A673 (cell line): ENCODE measurements around the gene TAL1. TPM values are rescaled to one million over a fixed set of nuclear protein-coding genes. Genes with fewer than 3 reads are reported as not detected.

ENCODE experiments used
- BruUV-seq: library from RNA; stranded (reverse); fragments of 400-500 nt; replicated peaks from 2 replicates; lab custom pipeline; 2021; lab: Mats Ljungman, UMichigan
- CTCF ChIA-PET: fragments of 300-600 bp; sonication (Branson Sonifier 250); formaldehyde crosslinking; loops from one replicate; lab custom pipeline; 2022; ENCODE audit warnings: antibody characterized with exemption; lab: Charles Lee
- POLR2A ChIA-PET: fragments of 300-600 bp; sonication (Branson Sonifier 250); formaldehyde crosslinking; loops from one replicate; lab custom pipeline; 2022; ENCODE audit warnings: antibody characterized with exemption; ENCODE audit not compliant: low non-redundant PET; lab: Charles Lee
- DNase-seq: peaks from one replicate; pipeline ENCODE4 v3.0.0-alpha.2; 2015; ENCODE audit warnings: low spot score
- H3K27ac ChIP-seq: fragments of 200-600 bp; sonication (generic); 2 replicates; pipeline ENCODE4 v1.5.1; 2016; ENCODE audit warnings: mixed run types, low read depth, mild to moderate bottlenecking, mixed read lengths, antibody characterized with exemption, low read length; ENCODE audit not compliant: poor library complexity, severe bottlenecking
- H3K27me3 ChIP-seq: fragments of 200-600 bp; sonication (generic); replicated peaks from 2 replicates; pipeline ENCODE4 v1.6.1; 2017; ENCODE audit warnings: mixed run types, low read depth, mild to moderate bottlenecking, mixed read lengths, antibody characterized with exemption, low read length; ENCODE audit not compliant: insufficient read depth, poor library complexity
- H3K36me3 ChIP-seq: fragments of 200-600 bp; sonication (generic); 2 replicates; pipeline ENCODE4 v1.6.1; 2016; ENCODE audit warnings: mixed run types, mild to moderate bottlenecking, mixed read lengths, antibody characterized with exemption, low read length; ENCODE audit not compliant: insufficient read depth, poor library complexity, severe bottlenecking
- H3K4me1 ChIP-seq: fragments of 200-600 bp; sonication (generic); 2 replicates; pipeline ENCODE4 v1.6.1; 2017; ENCODE audit warnings: mixed run types, mild to moderate bottlenecking, mixed read lengths, antibody characterized with exemption, low read length; ENCODE audit not compliant: insufficient read depth, poor library complexity, severe bottlenecking
- H3K4me3 ChIP-seq: fragments of 200-600 bp; sonication (generic); 2 replicates; pipeline ENCODE4 v1.5.1; 2016; ENCODE audit warnings: low read depth, mixed run types, mild to moderate bottlenecking, mixed read lengths, low read length; ENCODE audit not compliant: poor library complexity, severe bottlenecking
- H3K9me3 ChIP-seq: fragments of 200-600 bp; sonication (generic); 2 replicates; pipeline ENCODE4 v1.6.1; 2016; ENCODE audit warnings: mixed run types, low read depth, mild to moderate bottlenecking, mixed read lengths, antibody characterized with exemption, low read length; ENCODE audit not compliant: poor library complexity, severe bottlenecking
- CTCF ChIP-seq: fragments of 300-800, 200-600 bp; sonication (generic); conservative IDR thresholded peaks from 2 replicates; pipeline ENCODE4 v1.5.1; 2017; ENCODE audit warnings: low read depth, mild to moderate bottlenecking, antibody characterized with exemption, low read length, moderate library complexity, mixed read lengths
- EZH2 ChIP-seq: fragments of 200-600 bp; sonication (generic); IDR thresholded peaks from 2 replicates; pipeline ENCODE4 v1.6.1; 2017; ENCODE audit warnings: borderline replicate concordance, low read depth, mild to moderate bottlenecking, mixed read lengths, antibody characterized with exemption, low read length; ENCODE audit not compliant: poor library complexity, severe bottlenecking
- intact Hi-C: fragments of 100-400 bp; cut with micrococcal nuclease; formaldehyde crosslinking; loops from one replicate; pipeline ENCODE4 v1.10.0; 2022; ENCODE audit not compliant: unreplicated experiment
- total RNA-seq: library from RNA; stranded (reverse); gene quantifications from 2 replicates; pipeline ENCODE4 v1.2.3, GENCODE V29; 2021

Gene TAL1
- total RNA-seq, 1 experiment from 2014 or later: 0.11 TPM

GRCh38 chr1:47219001-47219400 lies 13.0 kb downstream of the TAL1 start:
- no peak overlapping the region for H3K27ac ChIP-seq
- DNase-seq: no peak
- no peaks in the 10 kb centered on the region for H3K36me3 ChIP-seq
- no peaks in the 10 kb centered on the region for H3K4me1 ChIP-seq
- POLR2A ChIA-PET: no interaction called here
- H3K27me3 ChIP-seq: peaks cover 23% of the 10 kb centered on the region
- no peak overlapping the region for H3K4me3 ChIP-seq
- intact Hi-C loops: no loop called here
- no TSS peak for BruUV-seq
- H3K9me3 ChIP-seq: no peaks in the 10 kb centered on the region
- no peak for TF ChIP-seq CTCF
- TF ChIP-seq EZH2: no peak
- CTCF ChIA-PET: no interaction called here

- Histone ChIP-seq H3K4me3 (no peak overlapping the region), H3K27ac (no peak overlapping the region), H3K9me3 (no peaks in the 10 kb centered on the region), H3K36me3 (no peaks in the 10 kb centered on the region), H3K4me1 (no peaks in the 10 kb centered on the region), H3K27me3 (no peaks in the 10 kb centered on the region)
- POLR2A ChIA-PET: no interaction called here
- TF ChIP-seq EZH2 (no peak), CTCF (no peak)
- no peak for DNase-seq
- intact Hi-C loops: no loop called here
- no TSS peak for BruUV-seq
- CTCF ChIA-PET: no interaction called here
These were observed 15.6 kb downstream of the TAL1 start for GRCh38 chr1:47216278-47217059.

GRCh38 chr1:47215713-47216112 lies 16.3 kb downstream of the TAL1 start:
- no peaks in the 10 kb centered on the region for H3K36me3 ChIP-seq

More at GRCh38 chr1:47215713-47216112, 16.3 kb downstream of the TAL1 start:
- H3K4me1 ChIP-seq: no peaks in the 10 kb centered on the region
- no peak overlapping the region for H3K4me3 ChIP-seq
- H3K9me3 ChIP-seq: no peaks in the 10 kb centered on the region
- H3K27ac ChIP-seq: no peak overlapping the region
- TF ChIP-seq EZH2: no peak
- no peak for TF ChIP-seq CTCF
- H3K27me3 ChIP-seq: no peaks in the 10 kb centered on the region
- CTCF ChIA-PET: no interaction called here
- BruUV-seq: no TSS peak
- DNase-seq: no peak
- POLR2A ChIA-PET: no interaction called here
- intact Hi-C loops: no loop called here
